ENCODE results near the gene PLVAP.

- TF ChIP-seq, protein P1, sequence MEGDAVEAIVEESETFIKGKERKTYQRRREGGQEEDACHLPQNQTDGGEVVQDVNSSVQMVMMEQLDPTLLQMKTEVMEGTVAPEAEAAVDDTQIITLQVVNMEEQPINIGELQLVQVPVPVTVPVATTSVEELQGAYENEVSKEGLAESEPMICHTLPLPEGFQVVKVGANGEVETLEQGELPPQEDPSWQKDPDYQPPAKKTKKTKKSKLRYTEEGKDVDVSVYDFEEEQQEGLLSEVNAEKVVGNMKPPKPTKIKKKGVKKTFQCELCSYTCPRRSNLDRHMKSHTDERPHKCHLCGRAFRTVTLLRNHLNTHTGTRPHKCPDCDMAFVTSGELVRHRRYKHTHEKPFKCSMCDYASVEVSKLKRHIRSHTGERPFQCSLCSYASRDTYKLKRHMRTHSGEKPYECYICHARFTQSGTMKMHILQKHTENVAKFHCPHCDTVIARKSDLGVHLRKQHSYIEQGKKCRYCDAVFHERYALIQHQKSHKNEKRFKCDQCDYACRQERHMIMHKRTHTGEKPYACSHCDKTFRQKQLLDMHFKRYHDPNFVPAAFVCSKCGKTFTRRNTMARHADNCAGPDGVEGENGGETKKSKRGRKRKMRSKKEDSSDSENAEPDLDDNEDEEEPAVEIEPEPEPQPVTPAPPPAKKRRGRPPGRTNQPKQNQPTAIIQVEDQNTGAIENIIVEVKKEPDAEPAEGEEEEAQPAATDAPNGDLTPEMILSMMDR (IDR thresholded peaks at IDR 0.05; ENCODE audit: low read depth, low read length): peak; percentile 67
- TF ChIP-seq, protein P2, sequence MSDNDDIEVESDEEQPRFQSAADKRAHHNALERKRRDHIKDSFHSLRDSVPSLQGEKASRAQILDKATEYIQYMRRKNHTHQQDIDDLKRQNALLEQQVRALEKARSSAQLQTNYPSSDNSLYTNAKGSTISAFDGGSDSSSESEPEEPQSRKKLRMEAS (IDR thresholded peaks at IDR 0.05; ENCODE audit: low read depth, low read length): peak; percentile 28; the same call in 1 of the 2 replicates
Measured at GRCh38 chr19:17394891-17395415, 17.8 kb upstream of the PLVAP start.
